ENCODE data around the gene ACAA2.

ACAA2 gene

GRCh38 chr18:49733896-49734585, 79.3 kb downstream of the ACAA2 start:
- DNase-seq = no peak

- no peak for DNase-seq
Measured at GRCh38 chr18:49733321-49733720, 80.0 kb downstream of the ACAA2 start.
